B cell (primary cell): ENCODE results near the gene CKAP2L.

Source experiments
- EZH2 ChIP-seq: IDR thresholded peaks from 2 replicates; pipeline ENCODE4 v1.6.1; 2012; ENCODE audit warnings: borderline replicate concordance, low read depth, mild to moderate bottlenecking, moderate library complexity, low read length; ENCODE audit not compliant: insufficient read depth, poor library complexity, severe bottlenecking
- TF ChIP-seq, protein P1 (sequence below): fragments of 200-600 bp; IDR thresholded peaks from one replicate; pipeline ENCODE4 v1.8.0; 2022; ENCODE audit warnings: antibody characterized with exemption, mild to moderate bottlenecking

GRCh38 chr2:112723547-112723940 is 40.9 kb downstream of the CKAP2L start:
- no peak for TF ChIP-seq EZH2
- TF ChIP-seq, protein P1, sequence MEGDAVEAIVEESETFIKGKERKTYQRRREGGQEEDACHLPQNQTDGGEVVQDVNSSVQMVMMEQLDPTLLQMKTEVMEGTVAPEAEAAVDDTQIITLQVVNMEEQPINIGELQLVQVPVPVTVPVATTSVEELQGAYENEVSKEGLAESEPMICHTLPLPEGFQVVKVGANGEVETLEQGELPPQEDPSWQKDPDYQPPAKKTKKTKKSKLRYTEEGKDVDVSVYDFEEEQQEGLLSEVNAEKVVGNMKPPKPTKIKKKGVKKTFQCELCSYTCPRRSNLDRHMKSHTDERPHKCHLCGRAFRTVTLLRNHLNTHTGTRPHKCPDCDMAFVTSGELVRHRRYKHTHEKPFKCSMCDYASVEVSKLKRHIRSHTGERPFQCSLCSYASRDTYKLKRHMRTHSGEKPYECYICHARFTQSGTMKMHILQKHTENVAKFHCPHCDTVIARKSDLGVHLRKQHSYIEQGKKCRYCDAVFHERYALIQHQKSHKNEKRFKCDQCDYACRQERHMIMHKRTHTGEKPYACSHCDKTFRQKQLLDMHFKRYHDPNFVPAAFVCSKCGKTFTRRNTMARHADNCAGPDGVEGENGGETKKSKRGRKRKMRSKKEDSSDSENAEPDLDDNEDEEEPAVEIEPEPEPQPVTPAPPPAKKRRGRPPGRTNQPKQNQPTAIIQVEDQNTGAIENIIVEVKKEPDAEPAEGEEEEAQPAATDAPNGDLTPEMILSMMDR: no peak
